Neural cell (in vitro differentiated cells): Measurements from ENCODE around the gene RAD51B. TPM values are rescaled to one million over a fixed set of nuclear protein-coding genes. Genes with fewer than 3 reads are reported as not detected.

Experiments
- H2AFZ ChIP-seq: fragments of 200-600, 300-800 bp; sonication (generic), shearing (Covaris generic); 2 replicates; pipeline ENCODE4 v1.6.0; 2014; ENCODE audit warnings: low read depth, mild to moderate bottlenecking, antibody characterized with exemption, low read length, moderate library complexity
- H3F3A ChIP-seq: fragments of 200-600 bp; shearing (Covaris generic); 2 replicates; pipeline ENCODE4 v1.6.1; 2016; ENCODE audit warnings: mild to moderate bottlenecking, moderate library complexity, mixed read lengths, antibody characterized with exemption, low read length; ENCODE audit not compliant: insufficient read depth, poor library complexity, severe bottlenecking
- H3K27ac ChIP-seq: fragments of 200-600, 300-800 bp; sonication (generic), shearing (Covaris generic); 2 replicates; pipeline ENCODE4 v1.5.1; 2014; ENCODE audit warnings: mild to moderate bottlenecking, low read length, moderate library complexity
- H3K27me3 ChIP-seq: fragments of 300-800, 200-600 bp; sonication (generic), shearing (Covaris generic); 2 replicates; pipeline ENCODE4 v1.6.0; 2014; ENCODE audit warnings: mild to moderate bottlenecking, low read depth, low read length, moderate library complexity; ENCODE audit not compliant: insufficient read depth
- H3K36me3 ChIP-seq: fragments of 300-800, 200-600 bp; sonication (generic), shearing (Covaris generic); 2 replicates; pipeline ENCODE4 v1.5.1; 2014; ENCODE audit warnings: mild to moderate bottlenecking, antibody characterized with exemption, low read length, moderate library complexity; ENCODE audit not compliant: insufficient read depth
- H3K4me2 ChIP-seq: fragments of 300-800, 200-600 bp; sonication (generic), shearing (Covaris generic); 2 replicates; pipeline ENCODE4 v1.6.0; 2014; ENCODE audit warnings: mild to moderate bottlenecking, low read length
- H3K4me3 ChIP-seq: fragments of 300-800, 200-600 bp; sonication (generic), shearing (Covaris generic); 2 replicates; pipeline ENCODE4 v1.5.1; 2014; ENCODE audit warnings: mild to moderate bottlenecking, low read length, moderate library complexity
- H3K79me2 ChIP-seq: fragments of 200-600 bp; shearing (Covaris generic); replicated peaks from 2 replicates; pipeline ENCODE4 v1.6.0; 2014; ENCODE audit warnings: mild to moderate bottlenecking, low read length, moderate library complexity; ENCODE audit not compliant: insufficient read depth
- H3K9ac ChIP-seq: fragments of 300-800, 200-600 bp; sonication (generic), shearing (Covaris generic); 2 replicates; pipeline ENCODE4 v1.6.1; 2016; ENCODE audit warnings: mild to moderate bottlenecking, low read length, mixed read lengths
- H3K9me2 ChIP-seq: fragments of 200-600 bp; shearing (Covaris generic); 2 replicates; pipeline ENCODE4 v1.6.1; 2016; ENCODE audit warnings: mild to moderate bottlenecking, low read length, mixed read lengths; ENCODE audit not compliant: insufficient read depth
- H3K9me3 ChIP-seq: fragments of 200-600, 300-800 bp; sonication (generic), shearing (Covaris generic); 2 replicates; pipeline ENCODE4 v1.6.1; 2016; ENCODE audit warnings: mild to moderate bottlenecking, mixed run types, low read length, moderate library complexity, mixed read lengths
- H4K20me1 ChIP-seq: fragments of 200-600 bp; shearing (Covaris generic); 2 replicates; pipeline ENCODE4 v1.6.1; 2016; ENCODE audit warnings: mild to moderate bottlenecking, mixed run types; ENCODE audit not compliant: insufficient read depth
- EP300 ChIP-seq: fragments of 450-650 bp; conservative IDR thresholded peaks from 2 replicates; pipeline ENCODE4 v1.6.1; 2014; ENCODE audit warnings: antibody characterized with exemption, mild to moderate bottlenecking, moderate library complexity; ENCODE audit not compliant: poor library complexity, severe bottlenecking
- EZH2 ChIP-seq: fragments of 200-600, 300-800 bp; shearing (Covaris generic), sonication (generic); IDR thresholded peaks from 2 replicates; pipeline ENCODE4 v1.6.1; 2014; ENCODE audit warnings: antibody characterized with exemption, low read length, borderline replicate concordance, mild to moderate bottlenecking; ENCODE audit not compliant: insufficient read depth, poor library complexity, severe bottlenecking
- MXI1 ChIP-seq: fragments of 450-650 bp; conservative IDR thresholded peaks from 2 replicates; pipeline ENCODE4 v1.6.1; 2014; ENCODE audit warnings: antibody characterized with exemption, mild to moderate bottlenecking; ENCODE audit not compliant: poor library complexity, severe bottlenecking
- POLR2AphosphoS5 ChIP-seq: IDR thresholded peaks from 2 replicates; pipeline ENCODE4 v1.6.1; 2012
- RAD21 ChIP-seq: fragments of 450-650 bp; conservative IDR thresholded peaks from 2 replicates; pipeline ENCODE4 v1.6.1; 2014; ENCODE audit warnings: antibody characterized with exemption, mild to moderate bottlenecking, moderate library complexity
- SMC3 ChIP-seq: fragments of 450-650 bp; conservative IDR thresholded peaks from 2 replicates; pipeline ENCODE4 v1.6.1; 2014; ENCODE audit warnings: antibody characterized with exemption, mild to moderate bottlenecking, moderate library complexity; ENCODE audit not compliant: poor library complexity
- TAF1 ChIP-seq: IDR thresholded peaks from 2 replicates; pipeline ENCODE4 v1.6.1; 2012; ENCODE audit warnings: low read depth
- polyA plus RNA-seq: library from polyadenylated mRNA; depleted of rRNA; stranded (reverse); fragments of >200 nt; gene quantifications from 2 replicates; pipeline ENCODE4 v1.2.3, GENCODE V29; 2014
- TF ChIP-seq, protein P1 (sequence below): fragments of 450-650 bp; IDR thresholded peaks from 2 replicates; pipeline ENCODE4 v1.5.1; 2014; ENCODE audit warnings: antibody characterized with exemption, mild to moderate bottlenecking, moderate library complexity; ENCODE audit not compliant: poor library complexity, severe bottlenecking
- TF ChIP-seq, protein P2 (sequence below): IDR thresholded peaks from 2 replicates; pipeline ENCODE4 v1.6.1; 2012; ENCODE audit warnings: borderline replicate concordance

Gene RAD51B
- polyA plus RNA-seq, 1 donor from 2014 or later, result 3.1 TPM

DNA sequence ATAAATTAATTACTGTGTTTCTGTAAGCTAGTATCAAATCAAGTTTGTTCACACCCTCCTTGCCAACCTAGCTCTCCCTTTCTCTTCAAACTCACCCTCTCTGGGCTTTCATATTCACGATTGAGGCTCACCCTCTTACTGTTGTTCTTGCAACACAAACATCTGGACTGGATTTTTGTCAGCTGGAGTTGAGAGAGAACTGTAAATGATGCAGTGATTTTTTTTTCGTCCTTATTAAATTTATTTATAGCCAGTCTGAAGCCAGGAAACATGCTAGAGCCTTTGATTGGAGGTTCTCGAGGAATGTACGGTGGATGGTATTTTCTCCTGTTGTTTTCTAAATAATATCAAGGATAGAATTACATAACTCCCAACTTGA lies 488.2 kb downstream of the RAD51B start:
- no peaks in the 10 kb centered on the region for H3K27me3 ChIP-seq
- H3F3A ChIP-seq, result no peaks in the 10 kb centered on the region
- no peak overlapping the region for H3K4me2 ChIP-seq
- no peak overlapping the region for H3K27ac ChIP-seq
- H2AFZ ChIP-seq, result no peak overlapping the region
- no peaks in the 10 kb centered on the region for H3K9me2 ChIP-seq
- no peaks in the 10 kb centered on the region for H3K79me2 ChIP-seq
- H4K20me1 ChIP-seq, result no peaks in the 10 kb centered on the region
- no peaks in the 10 kb centered on the region for H3K9me3 ChIP-seq
- H3K4me3 ChIP-seq, result no peak overlapping the region
- no peak overlapping the region for H3K9ac ChIP-seq
- TF ChIP-seq EZH2 (no peak), TAF1 (no peak), MXI1 (no peak), RAD21 (no peak), POLR2AphosphoS5 (no peak), SMC3 (no peak), EP300 (no peak)
- TF ChIP-seq, protein P1, sequence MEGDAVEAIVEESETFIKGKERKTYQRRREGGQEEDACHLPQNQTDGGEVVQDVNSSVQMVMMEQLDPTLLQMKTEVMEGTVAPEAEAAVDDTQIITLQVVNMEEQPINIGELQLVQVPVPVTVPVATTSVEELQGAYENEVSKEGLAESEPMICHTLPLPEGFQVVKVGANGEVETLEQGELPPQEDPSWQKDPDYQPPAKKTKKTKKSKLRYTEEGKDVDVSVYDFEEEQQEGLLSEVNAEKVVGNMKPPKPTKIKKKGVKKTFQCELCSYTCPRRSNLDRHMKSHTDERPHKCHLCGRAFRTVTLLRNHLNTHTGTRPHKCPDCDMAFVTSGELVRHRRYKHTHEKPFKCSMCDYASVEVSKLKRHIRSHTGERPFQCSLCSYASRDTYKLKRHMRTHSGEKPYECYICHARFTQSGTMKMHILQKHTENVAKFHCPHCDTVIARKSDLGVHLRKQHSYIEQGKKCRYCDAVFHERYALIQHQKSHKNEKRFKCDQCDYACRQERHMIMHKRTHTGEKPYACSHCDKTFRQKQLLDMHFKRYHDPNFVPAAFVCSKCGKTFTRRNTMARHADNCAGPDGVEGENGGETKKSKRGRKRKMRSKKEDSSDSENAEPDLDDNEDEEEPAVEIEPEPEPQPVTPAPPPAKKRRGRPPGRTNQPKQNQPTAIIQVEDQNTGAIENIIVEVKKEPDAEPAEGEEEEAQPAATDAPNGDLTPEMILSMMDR, result no peak
- TF ChIP-seq, protein P2, sequence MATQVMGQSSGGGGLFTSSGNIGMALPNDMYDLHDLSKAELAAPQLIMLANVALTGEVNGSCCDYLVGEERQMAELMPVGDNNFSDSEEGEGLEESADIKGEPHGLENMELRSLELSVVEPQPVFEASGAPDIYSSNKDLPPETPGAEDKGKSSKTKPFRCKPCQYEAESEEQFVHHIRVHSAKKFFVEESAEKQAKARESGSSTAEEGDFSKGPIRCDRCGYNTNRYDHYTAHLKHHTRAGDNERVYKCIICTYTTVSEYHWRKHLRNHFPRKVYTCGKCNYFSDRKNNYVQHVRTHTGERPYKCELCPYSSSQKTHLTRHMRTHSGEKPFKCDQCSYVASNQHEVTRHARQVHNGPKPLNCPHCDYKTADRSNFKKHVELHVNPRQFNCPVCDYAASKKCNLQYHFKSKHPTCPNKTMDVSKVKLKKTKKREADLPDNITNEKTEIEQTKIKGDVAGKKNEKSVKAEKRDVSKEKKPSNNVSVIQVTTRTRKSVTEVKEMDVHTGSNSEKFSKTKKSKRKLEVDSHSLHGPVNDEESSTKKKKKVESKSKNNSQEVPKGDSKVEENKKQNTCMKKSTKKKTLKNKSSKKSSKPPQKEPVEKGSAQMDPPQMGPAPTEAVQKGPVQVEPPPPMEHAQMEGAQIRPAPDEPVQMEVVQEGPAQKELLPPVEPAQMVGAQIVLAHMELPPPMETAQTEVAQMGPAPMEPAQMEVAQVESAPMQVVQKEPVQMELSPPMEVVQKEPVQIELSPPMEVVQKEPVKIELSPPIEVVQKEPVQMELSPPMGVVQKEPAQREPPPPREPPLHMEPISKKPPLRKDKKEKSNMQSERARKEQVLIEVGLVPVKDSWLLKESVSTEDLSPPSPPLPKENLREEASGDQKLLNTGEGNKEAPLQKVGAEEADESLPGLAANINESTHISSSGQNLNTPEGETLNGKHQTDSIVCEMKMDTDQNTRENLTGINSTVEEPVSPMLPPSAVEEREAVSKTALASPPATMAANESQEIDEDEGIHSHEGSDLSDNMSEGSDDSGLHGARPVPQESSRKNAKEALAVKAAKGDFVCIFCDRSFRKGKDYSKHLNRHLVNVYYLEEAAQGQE, result no peak
- no peaks in the 10 kb centered on the region for H3K36me3 ChIP-seq

DNA sequence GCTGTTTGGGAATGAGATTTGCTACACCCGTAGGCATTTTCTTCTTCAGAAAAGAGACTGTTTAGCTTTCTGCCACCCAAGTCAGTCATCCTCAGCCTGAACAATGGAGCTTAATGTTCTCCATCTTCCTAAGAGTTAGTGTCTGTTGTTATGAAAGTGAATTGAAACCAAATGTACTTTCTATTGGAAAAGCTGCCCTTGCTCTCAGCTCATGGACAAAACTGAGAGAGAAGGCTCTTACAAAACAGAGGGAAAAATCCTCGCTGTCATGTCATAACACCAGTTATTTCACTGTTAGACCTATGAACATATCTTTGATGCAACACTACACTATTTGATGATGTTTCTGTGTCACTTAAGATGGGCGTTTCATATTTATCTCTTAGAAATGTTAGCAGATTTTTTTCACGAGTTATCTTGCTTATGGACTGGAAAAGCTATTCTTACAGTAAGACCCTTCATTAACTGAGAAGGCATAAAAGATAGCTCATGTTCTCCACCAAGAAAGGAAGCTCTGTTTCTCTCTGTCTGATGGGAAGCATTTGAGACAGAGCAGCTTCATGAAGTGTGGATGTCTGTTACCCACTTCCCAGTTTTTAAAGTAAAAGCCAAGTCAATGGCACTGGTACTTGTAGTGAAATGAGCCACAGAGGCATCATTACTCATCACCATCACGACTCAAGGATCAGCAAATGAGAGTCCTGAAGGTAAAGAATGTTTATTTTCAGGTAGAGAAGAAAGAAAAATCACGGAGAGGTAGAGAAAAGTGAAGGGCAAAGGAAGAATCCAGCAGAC lies 489.3 kb downstream of the RAD51B start:
- H3K36me3 ChIP-seq, result no peaks in the 10 kb centered on the region
- TF ChIP-seq POLR2AphosphoS5 (no peak), EP300 (no peak), RAD21 (no peak), SMC3 (no peak), MXI1 (no peak), EZH2 (no peak), TAF1 (no peak)
- TF ChIP-seq, protein P2, result no peak
- TF ChIP-seq, protein P1, result no peak
- no peak overlapping the region for H3K4me2 ChIP-seq
- H3K27ac ChIP-seq, result no peak overlapping the region
- H3K27me3 ChIP-seq, result no peaks in the 10 kb centered on the region
- no peak overlapping the region for H2AFZ ChIP-seq
- no peaks in the 10 kb centered on the region for H4K20me1 ChIP-seq
- no peaks in the 10 kb centered on the region for H3F3A ChIP-seq
- H3K9ac ChIP-seq, result no peak overlapping the region
- no peak overlapping the region for H3K4me3 ChIP-seq
- no peaks in the 10 kb centered on the region for H3K79me2 ChIP-seq
- H3K9me2 ChIP-seq, result no peaks in the 10 kb centered on the region
- H3K9me3 ChIP-seq, result no peaks in the 10 kb centered on the region
